ENCODE results near the gene EFCAB12.

EFCAB12 gene

GRCh38 chr3:129428376-129429079, at the start of gene EFCAB12:
Gene EFCAB12, minus strand, starts transcription at chr3:129428636. Its CDS starts 148 bp downstream, at chr3:129428488.
- TF ChIP-seq FOXM1 (IDR thresholded peaks at IDR 0.05; ENCODE audit: borderline replicate concordance, low read depth) (no peak), CREB1 (IDR thresholded peaks at IDR 0.05; ENCODE audit: low read depth) (no peak), USF1 (IDR thresholded peaks at IDR 0.05) (peak; percentile 96), MAX (IDR thresholded peaks at IDR 0.05) (peak; percentile 47; the same call in 1 of the 2 replicates), NFIC (IDR thresholded peaks at IDR 0.05) (peak; percentile 48; the same call in 1 of the 2 replicates), TCF12 (IDR thresholded peaks at IDR 0.05; ENCODE audit: low read depth) (no peak; the same call in 1 of the 2 replicates)

GRCh38 chr3:129476586-129476985, 48.1 kb upstream of the EFCAB12 start:
- TF ChIP-seq MAX (IDR thresholded peaks at IDR 0.05) = no peak
- TF ChIP-seq RAD21 (IDR thresholded peaks at IDR 0.05; ENCODE audit: low read depth) = no peak
- no peak for TF ChIP-seq FOXM1 (IDR thresholded peaks at IDR 0.05; ENCODE audit: borderline replicate concordance, low read depth)
- TF ChIP-seq YY1 (IDR thresholded peaks at IDR 0.05; ENCODE audit: low read depth) = no peak
- no peak for TF ChIP-seq CREB1 (IDR thresholded peaks at IDR 0.05; ENCODE audit: low read depth)
- TF ChIP-seq EP300 (IDR thresholded peaks at IDR 0.05; ENCODE audit: borderline replicate concordance) = no peak
- no peak for TF ChIP-seq TCF12 (IDR thresholded peaks at IDR 0.05; ENCODE audit: low read depth)
- no peak for TF ChIP-seq CEBPB (IDR thresholded peaks at IDR 0.05)
- TF ChIP-seq TEAD4 (IDR thresholded peaks at IDR 0.05) = no peak

GRCh38 chr3:129475863-129476262, 47.4 kb upstream of the EFCAB12 start:
- TF ChIP-seq CEBPB (IDR thresholded peaks at IDR 0.05) = no peak
- TF ChIP-seq TCF12 (IDR thresholded peaks at IDR 0.05; ENCODE audit: low read depth) = no peak
- TF ChIP-seq RAD21 (IDR thresholded peaks at IDR 0.05; ENCODE audit: low read depth) = no peak
- no peak for TF ChIP-seq ZBTB7A (IDR thresholded peaks at IDR 0.05; ENCODE audit: low read depth)
- no peak for TF ChIP-seq USF1 (IDR thresholded peaks at IDR 0.05)
- no peak for TF ChIP-seq FOXM1 (IDR thresholded peaks at IDR 0.05; ENCODE audit: borderline replicate concordance, low read depth)
- TF ChIP-seq EGR1 (IDR thresholded peaks at IDR 0.05) = no peak
- no peak for TF ChIP-seq REST (IDR thresholded peaks at IDR 0.05; ENCODE audit: low read depth)
- no peak for TF ChIP-seq EP300 (IDR thresholded peaks at IDR 0.05; ENCODE audit: borderline replicate concordance)
- TF ChIP-seq TEAD4 (IDR thresholded peaks at IDR 0.05) = no peak
- TF ChIP-seq CREB1 (IDR thresholded peaks at IDR 0.05; ENCODE audit: low read depth) = no peak
- TF ChIP-seq NFIC (IDR thresholded peaks at IDR 0.05) = no peak
- no peak for TF ChIP-seq MAX (IDR thresholded peaks at IDR 0.05)
- no peak for TF ChIP-seq TAF1 (IDR thresholded peaks at IDR 0.05; ENCODE audit: low read depth)

GRCh38 chr3:129474984-129475804, 46.8 kb upstream of the EFCAB12 start:
- no peak for TF ChIP-seq YY1 (IDR thresholded peaks at IDR 0.05; ENCODE audit: low read depth)
- no peak for TF ChIP-seq CREB1 (IDR thresholded peaks at IDR 0.05; ENCODE audit: low read depth)
- no peak for TF ChIP-seq ZBTB7A (IDR thresholded peaks at IDR 0.05; ENCODE audit: low read depth)
- TF ChIP-seq CEBPB (IDR thresholded peaks at IDR 0.05) = no peak
- no peak for TF ChIP-seq USF1 (IDR thresholded peaks at IDR 0.05)
- no peak for TF ChIP-seq FOXM1 (IDR thresholded peaks at IDR 0.05; ENCODE audit: borderline replicate concordance, low read depth)
- no peak for TF ChIP-seq TCF12 (IDR thresholded peaks at IDR 0.05; ENCODE audit: low read depth)
- no peak for TF ChIP-seq EP300 (IDR thresholded peaks at IDR 0.05; ENCODE audit: borderline replicate concordance)
- no peak for TF ChIP-seq EGR1 (IDR thresholded peaks at IDR 0.05)
- TF ChIP-seq REST (IDR thresholded peaks at IDR 0.05; ENCODE audit: low read depth) = no peak
- TF ChIP-seq MAX (IDR thresholded peaks at IDR 0.05) = no peak
- no peak for TF ChIP-seq TEAD4 (IDR thresholded peaks at IDR 0.05)
